Mesendoderm (in vitro differentiated cells): Measurements from ENCODE around the gene LUZP1.
A peak's percentile ranks its signal among the peaks of the same experiment; 100 is the strongest.

Source experiments
- DNase-seq: peaks from one replicate; pipeline ENCODE4 v3.0.0; 2013
- H2AK5ac ChIP-seq: 2 replicates; pipeline ENCODE4 v1.6.1; 2013; ENCODE audit warnings: low read length, inconsistent platforms
- H2BK120ac ChIP-seq: 2 replicates; pipeline ENCODE4 v1.6.1; 2013; ENCODE audit warnings: low read depth, mild to moderate bottlenecking, low read length, moderate library complexity, mixed read lengths
- H2BK15ac ChIP-seq: replicated peaks from 2 replicates; pipeline ENCODE4 v1.6.1; 2013; ENCODE audit warnings: low read depth, mild to moderate bottlenecking, moderate library complexity
- H2BK5ac ChIP-seq: 2 replicates; pipeline ENCODE4 v1.6.1; 2013; ENCODE audit warnings: low read length, inconsistent platforms
- H3K18ac ChIP-seq: 2 replicates; pipeline ENCODE4 v1.6.1; 2013; ENCODE audit warnings: mild to moderate bottlenecking, low read length, mixed read lengths
- H3K23ac ChIP-seq: one replicate; pipeline ENCODE4 v1.6.1; 2013; ENCODE audit warnings: low read length
- H3K27ac ChIP-seq: 2 replicates; pipeline ENCODE4 v1.5.1; 2013; ENCODE audit warnings: low read depth, mild to moderate bottlenecking, inconsistent platforms, low read length, moderate library complexity
- H3K27me3 ChIP-seq: 2 replicates; pipeline ENCODE4 v1.6.1; 2013; ENCODE audit warnings: low read length, control low read depth, mild to moderate bottlenecking, inconsistent platforms; ENCODE audit not compliant: insufficient read depth, poor library complexity
- H3K36me3 ChIP-seq: 2 replicates; pipeline ENCODE4 v1.6.1; 2013; ENCODE audit warnings: low read length, inconsistent platforms; ENCODE audit not compliant: control insufficient read depth, insufficient read depth
- H3K4ac ChIP-seq: one replicate; pipeline ENCODE4 v1.6.1; 2013; ENCODE audit warnings: low read depth, mild to moderate bottlenecking, low read length, moderate library complexity
- H3K4me1 ChIP-seq: 2 replicates; pipeline ENCODE4 v1.6.1; 2013; ENCODE audit warnings: low read depth, low read length, inconsistent platforms; ENCODE audit not compliant: control insufficient read depth
- H3K4me2 ChIP-seq: 2 replicates; pipeline ENCODE4 v1.6.1; 2013; ENCODE audit warnings: low read length
- H3K4me3 ChIP-seq: 2 replicates; pipeline ENCODE4 v1.5.1; 2013; ENCODE audit warnings: mild to moderate bottlenecking, low read length
- H3K56ac ChIP-seq: one replicate; pipeline ENCODE4 v1.6.1; 2013; ENCODE audit warnings: low read length
- H3K79me1 ChIP-seq: 2 replicates; pipeline ENCODE4 v1.6.1; 2013; ENCODE audit warnings: low read length, inconsistent platforms
- H3K79me2 ChIP-seq: 2 replicates; pipeline ENCODE4 v1.6.1; 2013; ENCODE audit warnings: mild to moderate bottlenecking, low read length; ENCODE audit not compliant: control insufficient read depth, insufficient read depth
- H3K9ac ChIP-seq: 2 replicates; pipeline ENCODE4 v1.6.1; 2013; ENCODE audit warnings: low read length, inconsistent platforms
- H4K5ac ChIP-seq: one replicate; pipeline ENCODE4 v1.6.1; 2013; ENCODE audit warnings: low read length
- H4K8ac ChIP-seq: one replicate; pipeline ENCODE4 v1.6.1; 2013; ENCODE audit warnings: low read depth, mild to moderate bottlenecking, control low read depth, low read length, moderate library complexity
- WGBS: extraction: QIAGEN DNeasy Blood & Tissue Kit; methylation state at CpG from one replicate; pipeline ENCODE4 v1.1.7; 2013; ENCODE audit warnings: low lambda C conversion rate, missing lambda C conversion rate; ENCODE audit not compliant: insufficient coverage; ENCODE audit errors: extremely low coverage; 5-methylcytosine and 5-hydroxymethylcytosine counted together

The LUZP1 gene

DNA sequence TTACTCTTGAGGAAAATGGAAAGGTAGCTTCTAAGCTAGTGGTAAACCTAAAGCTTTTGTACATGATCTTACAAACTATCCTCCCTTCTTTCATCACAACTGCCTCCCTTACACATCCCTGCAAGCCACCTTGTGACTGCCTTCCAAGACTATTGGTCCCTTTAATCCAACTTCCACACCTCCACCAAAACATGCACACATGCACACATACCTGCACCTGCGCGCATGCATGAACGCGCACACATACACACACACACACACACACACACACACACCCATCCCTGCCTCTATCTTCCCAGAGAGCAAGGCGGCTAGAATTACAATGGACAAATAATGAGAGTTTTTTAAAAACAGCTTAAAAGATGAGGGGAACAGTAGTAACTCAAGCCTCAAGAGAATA is 58.3 kb downstream of the LUZP1 start:
- H2BK15ac ChIP-seq = no peak overlapping the region
- peaks cover 17% of the 10 kb centered on the region for H3K79me1 ChIP-seq
- no peak overlapping the region for H3K27ac ChIP-seq
- no peak overlapping the region for H3K4me2 ChIP-seq
- H3K4me1 ChIP-seq = no peaks in the 10 kb centered on the region
- no peak overlapping the region for H3K9ac ChIP-seq
- WGBS = no CpG with 5 or more reads among the region's 5 CpGs
- H3K36me3 ChIP-seq = peaks cover 2% of the 10 kb centered on the region
- H3K79me2 ChIP-seq = peaks cover 41% of the 10 kb centered on the region
- DNase-seq = no peak
- no peak overlapping the region for H2BK5ac ChIP-seq
- H2AK5ac ChIP-seq = no peak overlapping the region
- H4K8ac ChIP-seq = no peak overlapping the region
- H3K23ac ChIP-seq = no peak overlapping the region
- no peaks in the 10 kb centered on the region for H3K27me3 ChIP-seq
- H3K56ac ChIP-seq = no peak overlapping the region
- no peak overlapping the region for H2BK120ac ChIP-seq
- H3K18ac ChIP-seq = no peak overlapping the region
- H3K4ac ChIP-seq = no peak overlapping the region
- H3K4me3 ChIP-seq = no peak overlapping the region
- no peak overlapping the region for H4K5ac ChIP-seq

DNA sequence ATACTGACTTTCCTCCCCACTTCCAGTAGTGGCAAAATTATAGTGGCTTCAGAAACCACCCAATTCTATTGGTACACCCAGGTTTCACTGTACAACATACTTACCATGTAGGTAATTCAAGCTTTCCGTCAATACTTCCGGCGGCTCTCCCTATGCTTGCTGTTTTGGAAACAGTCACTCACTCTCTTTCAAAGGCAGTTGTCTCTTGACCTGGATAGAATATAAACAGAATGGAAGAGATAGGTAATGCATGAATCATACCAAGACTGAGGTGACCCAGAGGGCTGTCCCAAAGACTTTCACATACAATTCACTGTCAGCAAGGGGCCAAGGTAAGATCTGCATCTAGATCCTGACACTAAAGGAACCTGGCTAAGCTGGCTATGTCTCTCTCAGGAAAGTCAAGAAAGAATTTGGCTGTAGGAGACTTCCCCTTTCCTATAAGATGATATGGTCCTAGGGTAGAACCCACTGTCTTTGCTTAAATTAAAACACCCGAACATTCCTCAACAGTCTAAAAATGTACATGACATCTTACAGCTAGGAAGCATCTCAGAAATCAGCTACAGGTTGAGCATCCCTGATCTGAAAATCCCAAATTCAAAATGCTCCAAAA is 59.6 kb downstream of the LUZP1 start:
- H2BK5ac ChIP-seq = no peak overlapping the region
- no peak overlapping the region for H3K56ac ChIP-seq
- DNase-seq = peak; percentile 67
- H3K4me2 ChIP-seq = no peak overlapping the region
- WGBS = no CpG with 5 or more reads among the region's 4 CpGs
- H3K18ac ChIP-seq = no peak overlapping the region
- peaks cover 35% of the 10 kb centered on the region for H3K79me2 ChIP-seq
- no peaks in the 10 kb centered on the region for H3K4me1 ChIP-seq
- no peak overlapping the region for H3K4me3 ChIP-seq
- no peak overlapping the region for H3K27ac ChIP-seq
- H3K4ac ChIP-seq = no peak overlapping the region
- H3K9ac ChIP-seq = no peak overlapping the region
- H2AK5ac ChIP-seq = no peak overlapping the region
- H4K5ac ChIP-seq = no peak overlapping the region
- H4K8ac ChIP-seq = no peak overlapping the region
- H3K27me3 ChIP-seq = no peaks in the 10 kb centered on the region
- no peak overlapping the region for H2BK120ac ChIP-seq
- no peak overlapping the region for H2BK15ac ChIP-seq
- peaks cover 2% of the 10 kb centered on the region for H3K36me3 ChIP-seq
- H3K23ac ChIP-seq = no peak overlapping the region
- peaks cover 17% of the 10 kb centered on the region for H3K79me1 ChIP-seq

DNA sequence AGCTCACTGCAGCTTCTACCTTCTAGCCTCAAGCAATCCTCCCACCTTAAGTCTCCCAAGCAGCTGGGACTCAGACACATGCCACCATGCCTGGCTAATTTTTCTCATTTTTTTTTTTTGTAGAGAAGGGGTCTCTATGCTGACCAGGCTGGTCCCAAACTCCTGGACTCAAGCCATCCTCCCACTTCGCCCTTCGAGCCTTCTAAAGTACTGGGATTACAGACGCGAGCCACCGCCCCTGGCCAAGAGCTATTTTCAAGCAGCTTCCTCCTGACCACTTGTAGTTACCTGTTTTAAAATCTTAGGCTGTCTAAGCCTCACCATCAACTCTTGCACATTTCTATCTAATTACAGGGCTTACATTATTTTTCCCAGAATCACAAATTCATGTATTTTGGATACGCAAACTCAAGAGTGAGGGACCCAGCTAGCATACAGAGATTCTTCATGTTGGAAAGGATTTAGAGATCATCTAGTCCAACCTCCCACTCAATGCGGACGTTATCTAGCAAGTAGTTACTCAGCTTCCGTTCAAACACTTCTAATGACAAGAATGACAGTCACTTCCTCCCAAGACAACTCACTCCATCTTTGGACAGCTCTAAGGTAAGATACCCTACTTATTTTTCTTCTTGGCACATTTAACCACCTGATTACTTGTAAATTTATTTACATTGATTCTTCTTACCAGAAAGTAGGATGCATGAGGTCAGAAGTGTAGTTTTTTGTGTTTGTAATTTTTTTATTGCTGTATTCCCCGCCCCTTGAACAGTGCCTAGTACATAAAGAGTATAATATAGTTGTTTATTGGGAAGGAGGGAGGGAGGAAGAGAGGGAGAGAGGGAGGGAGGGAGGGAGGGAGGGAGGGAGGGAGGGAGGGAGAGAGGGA is 65.4 kb downstream of the LUZP1 start:
- H4K5ac ChIP-seq = no peak overlapping the region
- H3K79me2 ChIP-seq = peaks cover 2% of the 10 kb centered on the region
- peaks cover 9% of the 10 kb centered on the region for H3K4me1 ChIP-seq
- H3K4me3 ChIP-seq = no peak overlapping the region
- H3K4me2 ChIP-seq = no peak overlapping the region
- no CpG with 5 or more reads among the region's 10 CpGs for whole genome bisulfite sequencing
- no peak overlapping the region for H3K9ac ChIP-seq
- no peak overlapping the region for H3K4ac ChIP-seq
- no peak overlapping the region for H2AK5ac ChIP-seq
- peaks cover 7% of the 10 kb centered on the region for H3K79me1 ChIP-seq
- peaks cover 2% of the 10 kb centered on the region for H3K36me3 ChIP-seq
- H2BK5ac ChIP-seq = no peak overlapping the region
- H2BK15ac ChIP-seq = no peak overlapping the region
- no peak for DNase-seq
- no peaks in the 10 kb centered on the region for H3K27me3 ChIP-seq
- no peak overlapping the region for H4K8ac ChIP-seq
- H3K56ac ChIP-seq = no peak overlapping the region
- H3K27ac ChIP-seq = no peak overlapping the region
- H3K18ac ChIP-seq = no peak overlapping the region
- H3K23ac ChIP-seq = no peak overlapping the region
- no peak overlapping the region for H2BK120ac ChIP-seq

DNA sequence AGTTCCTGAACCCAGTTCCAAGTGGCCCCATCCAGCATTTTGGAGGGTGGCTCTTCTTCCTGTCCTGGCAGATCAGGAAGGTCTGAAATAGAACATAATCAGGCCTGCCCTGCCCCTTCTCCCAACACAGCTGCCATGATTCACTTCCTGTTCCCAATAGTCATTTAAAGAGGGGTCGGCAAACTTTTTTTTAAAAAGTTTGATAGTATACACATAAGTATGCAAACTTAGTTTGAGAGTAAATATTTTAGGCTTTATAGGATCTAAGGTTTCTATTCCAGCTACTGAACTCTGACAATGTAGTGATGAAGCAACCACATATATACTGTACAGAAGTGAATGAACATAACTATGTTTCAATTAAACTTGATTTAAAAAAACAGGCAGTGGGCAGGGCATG is 66.4 kb downstream of the LUZP1 start:
- Histone ChIP-seq H3K36me3 (no peaks in the 10 kb centered on the region), H3K4me1 (peaks cover 9% of the 10 kb centered on the region), H3K4me3 (no peak overlapping the region), H3K56ac (no peak overlapping the region), H2BK5ac (no peak overlapping the region), H2BK15ac (no peak overlapping the region), H3K27me3 (no peaks in the 10 kb centered on the region), H2BK120ac (no peak overlapping the region), H3K4ac (no peak overlapping the region), H3K23ac (no peak overlapping the region), H3K18ac (no peak overlapping the region), H3K27ac (no peak overlapping the region), H3K79me1 (peaks cover 8% of the 10 kb centered on the region), H3K79me2 (no peaks in the 10 kb centered on the region), H4K8ac (no peak overlapping the region), H3K9ac (no peak overlapping the region), H3K4me2 (no peak overlapping the region), H4K5ac (no peak overlapping the region), H2AK5ac (no peak overlapping the region)
- DNase-seq = no peak
- no CpG with 5 or more reads among the region's 1 CpG for WGBS

DNA sequence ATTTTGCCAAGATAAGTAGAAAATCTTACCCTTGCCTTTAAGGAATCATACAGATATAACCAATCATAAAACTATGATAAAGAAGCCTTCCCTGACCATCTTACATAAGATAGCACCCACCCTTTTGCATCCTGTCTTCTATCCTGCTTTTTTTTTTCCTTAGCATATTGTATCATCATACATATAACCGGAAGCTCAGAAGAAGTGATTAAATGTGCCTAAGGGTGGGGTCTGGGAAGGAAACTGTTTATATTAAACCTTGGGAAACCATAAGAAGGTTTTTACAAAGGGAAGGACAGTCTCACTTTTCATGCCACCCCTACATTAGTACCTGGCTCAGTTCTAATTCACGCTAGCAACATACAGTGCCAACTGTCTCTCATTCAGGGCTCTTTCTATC is 66.8 kb downstream of the LUZP1 start:
- no peak overlapping the region for H3K27ac ChIP-seq
- H2BK120ac ChIP-seq = no peak overlapping the region
- H3K79me2 ChIP-seq = no peaks in the 10 kb centered on the region
- peaks cover 9% of the 10 kb centered on the region for H3K4me1 ChIP-seq
- no peak overlapping the region for H3K18ac ChIP-seq
- H2BK5ac ChIP-seq = no peak overlapping the region
- DNase-seq = no peak
- H3K4me2 ChIP-seq = no peak overlapping the region
- no peak overlapping the region for H3K4me3 ChIP-seq
- H4K8ac ChIP-seq = no peak overlapping the region
- H2AK5ac ChIP-seq = no peak overlapping the region
- no peak overlapping the region for H3K4ac ChIP-seq
- H4K5ac ChIP-seq = no peak overlapping the region
- H3K9ac ChIP-seq = no peak overlapping the region
- no peak overlapping the region for H3K56ac ChIP-seq
- no CpG with 5 or more reads among the region's 2 CpGs for WGBS
- peaks cover 8% of the 10 kb centered on the region for H3K79me1 ChIP-seq
- H3K27me3 ChIP-seq = no peaks in the 10 kb centered on the region
- no peaks in the 10 kb centered on the region for H3K36me3 ChIP-seq
- H3K23ac ChIP-seq = no peak overlapping the region
- H2BK15ac ChIP-seq = no peak overlapping the region
